ENCODE data around the gene LRP1B. TPM values are rescaled to one million over a fixed set of nuclear protein-coding genes. Genes with fewer than 3 reads are reported as not detected.

Gene LRP1B
- total RNA-seq, 1 donor from 2014 or later = 1.7 TPM

DNA sequence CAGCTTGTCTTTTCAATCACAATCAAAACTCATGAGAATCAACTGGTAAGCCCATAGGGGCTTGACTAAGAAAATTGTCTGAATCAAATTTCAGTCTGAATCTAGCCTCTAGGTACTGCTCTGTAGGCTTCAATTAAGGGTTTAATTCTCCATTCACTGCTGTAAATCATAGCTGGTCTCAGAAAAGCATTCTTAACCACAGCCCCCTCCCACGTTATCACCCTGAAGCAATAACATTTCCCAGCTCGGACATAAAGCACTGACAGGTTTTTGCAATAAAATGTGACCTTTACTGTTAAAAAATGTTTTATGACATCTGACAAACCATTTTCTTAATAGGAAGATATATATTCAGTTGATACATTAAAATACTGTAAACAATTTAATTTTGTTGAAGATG, 55.0 kb downstream of the LRP1B start:
- no peak overlapping the region for H3K4me3 Mint-ChIP-seq
- TF ChIP-seq, protein P1, sequence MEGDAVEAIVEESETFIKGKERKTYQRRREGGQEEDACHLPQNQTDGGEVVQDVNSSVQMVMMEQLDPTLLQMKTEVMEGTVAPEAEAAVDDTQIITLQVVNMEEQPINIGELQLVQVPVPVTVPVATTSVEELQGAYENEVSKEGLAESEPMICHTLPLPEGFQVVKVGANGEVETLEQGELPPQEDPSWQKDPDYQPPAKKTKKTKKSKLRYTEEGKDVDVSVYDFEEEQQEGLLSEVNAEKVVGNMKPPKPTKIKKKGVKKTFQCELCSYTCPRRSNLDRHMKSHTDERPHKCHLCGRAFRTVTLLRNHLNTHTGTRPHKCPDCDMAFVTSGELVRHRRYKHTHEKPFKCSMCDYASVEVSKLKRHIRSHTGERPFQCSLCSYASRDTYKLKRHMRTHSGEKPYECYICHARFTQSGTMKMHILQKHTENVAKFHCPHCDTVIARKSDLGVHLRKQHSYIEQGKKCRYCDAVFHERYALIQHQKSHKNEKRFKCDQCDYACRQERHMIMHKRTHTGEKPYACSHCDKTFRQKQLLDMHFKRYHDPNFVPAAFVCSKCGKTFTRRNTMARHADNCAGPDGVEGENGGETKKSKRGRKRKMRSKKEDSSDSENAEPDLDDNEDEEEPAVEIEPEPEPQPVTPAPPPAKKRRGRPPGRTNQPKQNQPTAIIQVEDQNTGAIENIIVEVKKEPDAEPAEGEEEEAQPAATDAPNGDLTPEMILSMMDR (IDR thresholded peaks at IDR 0.05; ENCODE audit: unreplicated experiment) = no peak
- H3K36me3 Mint-ChIP-seq = no peaks in the 10 kb centered on the region
- peaks cover 29% of the 10 kb centered on the region for H3K4me1 Mint-ChIP-seq
- H3K27me3 Mint-ChIP-seq (ENCODE audit: low read depth) = peaks cover 22% of the 10 kb centered on the region
- H3K9me3 Mint-ChIP-seq = no peaks in the 10 kb centered on the region
- no peak overlapping the region for H3K27ac Mint-ChIP-seq
- DNase-seq (ENCODE audit: low spot score in 2 of 2, unreplicated experiment in 2 of 2) = no peak

DNA sequence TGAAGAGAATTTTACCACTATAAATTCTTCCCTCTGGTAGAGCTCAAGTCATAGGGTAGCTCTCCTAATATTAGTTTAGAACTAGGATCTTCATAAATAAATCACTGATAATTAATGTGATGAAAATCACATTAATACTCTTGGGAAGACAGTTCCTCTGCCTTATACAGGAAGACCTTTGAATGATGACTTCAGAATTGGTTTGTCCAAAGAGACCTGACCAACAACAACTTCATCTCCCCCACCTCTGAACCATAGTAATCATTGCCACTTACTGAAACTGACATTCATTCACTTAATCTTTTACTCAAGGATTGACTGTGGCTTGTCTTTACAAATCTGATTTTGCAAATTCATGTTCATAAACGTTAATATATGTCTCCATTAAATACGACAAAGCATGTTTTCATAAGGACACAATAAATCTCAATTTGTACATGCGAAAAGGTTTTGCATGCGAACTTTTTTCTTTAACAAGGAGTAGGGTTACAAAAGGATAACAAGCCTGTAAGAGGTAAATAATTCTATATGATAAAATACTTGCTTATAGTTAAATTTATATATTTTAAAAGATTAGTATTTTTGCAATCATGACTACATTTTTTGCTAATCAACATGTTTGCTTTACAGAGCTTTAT, 61.4 kb downstream of the LRP1B start:
- H3K27ac Mint-ChIP-seq = no peak overlapping the region
- H3K4me3 Mint-ChIP-seq = no peak overlapping the region
- H3K4me1 Mint-ChIP-seq = peaks cover 10% of the 10 kb centered on the region
- TF ChIP-seq, protein P1 (IDR thresholded peaks at IDR 0.05; ENCODE audit: unreplicated experiment) = no peak
- H3K36me3 Mint-ChIP-seq = no peaks in the 10 kb centered on the region
- peaks cover 15% of the 10 kb centered on the region for H3K27me3 Mint-ChIP-seq (ENCODE audit: low read depth)
- DNase-seq (ENCODE audit: low spot score in 2 of 2, unreplicated experiment in 2 of 2) = no peak
- H3K9me3 Mint-ChIP-seq = no peaks in the 10 kb centered on the region

DNA sequence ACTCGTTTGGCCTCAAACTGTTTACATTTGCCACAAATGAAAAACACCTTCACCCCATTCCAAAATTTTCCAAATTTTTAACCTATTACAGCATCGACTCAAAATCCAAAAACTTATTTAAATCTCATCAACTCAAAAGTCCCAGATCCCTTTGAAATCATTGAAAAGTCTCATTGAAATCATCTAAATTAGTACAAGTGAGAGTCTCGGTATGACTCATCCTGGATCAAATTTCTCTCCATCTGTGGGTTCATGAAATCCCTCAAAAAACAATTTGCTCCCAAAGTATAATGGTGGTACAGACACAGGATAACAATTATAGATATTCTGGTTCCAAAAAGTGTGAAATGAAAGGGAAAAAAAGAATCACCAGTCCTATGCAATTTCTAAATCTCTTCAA, 65.1 kb downstream of the LRP1B start:
- H3K4me1 Mint-ChIP-seq = peaks cover 12% of the 10 kb centered on the region
- TF ChIP-seq, protein P1 (IDR thresholded peaks at IDR 0.05; ENCODE audit: unreplicated experiment) = no peak
- no peak for DNase-seq (ENCODE audit: low spot score in 2 of 2, unreplicated experiment in 2 of 2)
- no peaks in the 10 kb centered on the region for H3K36me3 Mint-ChIP-seq
- no peak overlapping the region for H3K27ac Mint-ChIP-seq
- no peaks in the 10 kb centered on the region for H3K9me3 Mint-ChIP-seq
- no peaks in the 10 kb centered on the region for H3K27me3 Mint-ChIP-seq (ENCODE audit: low read depth)
- H3K4me3 Mint-ChIP-seq = no peak overlapping the region

DNA sequence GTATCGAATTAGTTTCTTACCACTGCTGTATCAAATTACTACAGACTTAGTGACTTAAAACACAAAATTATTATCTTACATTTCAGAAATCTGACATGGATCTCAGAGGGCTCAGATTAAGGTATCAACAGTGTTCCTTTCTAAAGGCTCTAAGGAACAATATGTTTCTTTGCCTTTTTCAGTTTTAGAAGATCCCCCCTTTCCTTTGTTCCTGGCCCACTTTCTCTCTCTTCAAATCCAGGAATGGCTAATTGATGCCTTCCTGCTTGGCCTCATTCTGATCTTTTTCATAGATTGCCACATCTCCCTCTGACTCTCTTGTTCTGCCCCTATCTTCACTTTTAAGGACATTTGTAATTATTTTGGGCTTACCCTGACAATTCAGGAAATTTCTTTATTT, 65.7 kb downstream of the LRP1B start:
- Mint-ChIP-seq H3K27ac (no peak overlapping the region), H3K9me3 (no peaks in the 10 kb centered on the region), H3K4me3 (no peak overlapping the region), H3K36me3 (no peaks in the 10 kb centered on the region), H3K27me3 (ENCODE audit: low read depth) (no peaks in the 10 kb centered on the region), H3K4me1 (peaks cover 12% of the 10 kb centered on the region)
- TF ChIP-seq, protein P1 (IDR thresholded peaks at IDR 0.05; ENCODE audit: unreplicated experiment) = no peak
- DNase-seq (ENCODE audit: low spot score in 2 of 2, unreplicated experiment in 2 of 2) = no peak

DNA sequence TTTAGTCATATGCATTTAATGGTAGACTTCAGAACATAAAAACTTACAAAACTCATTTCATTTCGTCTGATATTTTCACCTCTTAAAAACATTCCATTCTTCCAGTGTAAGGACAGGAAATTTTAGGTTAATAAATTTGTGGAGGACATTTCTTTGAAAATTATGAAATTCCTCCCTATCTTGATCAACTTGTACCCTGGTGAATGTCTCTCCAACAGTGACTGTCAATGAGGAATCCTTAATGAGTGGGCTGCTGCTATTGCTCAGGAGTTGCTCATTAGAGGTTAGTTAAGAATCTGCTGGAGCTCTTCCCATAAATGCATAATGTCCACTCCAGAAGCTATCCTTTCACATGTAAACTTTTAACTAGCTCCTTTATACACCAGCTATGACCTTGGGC, 69.1 kb downstream of the LRP1B start:
- no peak overlapping the region for H3K27ac Mint-ChIP-seq
- H3K36me3 Mint-ChIP-seq = no peaks in the 10 kb centered on the region
- DNase-seq (ENCODE audit: low spot score in 2 of 2, unreplicated experiment in 2 of 2) = no peak
- H3K9me3 Mint-ChIP-seq = no peaks in the 10 kb centered on the region
- peaks cover 1% of the 10 kb centered on the region for H3K4me1 Mint-ChIP-seq
- TF ChIP-seq, protein P1 (IDR thresholded peaks at IDR 0.05; ENCODE audit: unreplicated experiment) = no peak
- H3K4me3 Mint-ChIP-seq = no peak overlapping the region
- no peaks in the 10 kb centered on the region for H3K27me3 Mint-ChIP-seq (ENCODE audit: low read depth)

DNA sequence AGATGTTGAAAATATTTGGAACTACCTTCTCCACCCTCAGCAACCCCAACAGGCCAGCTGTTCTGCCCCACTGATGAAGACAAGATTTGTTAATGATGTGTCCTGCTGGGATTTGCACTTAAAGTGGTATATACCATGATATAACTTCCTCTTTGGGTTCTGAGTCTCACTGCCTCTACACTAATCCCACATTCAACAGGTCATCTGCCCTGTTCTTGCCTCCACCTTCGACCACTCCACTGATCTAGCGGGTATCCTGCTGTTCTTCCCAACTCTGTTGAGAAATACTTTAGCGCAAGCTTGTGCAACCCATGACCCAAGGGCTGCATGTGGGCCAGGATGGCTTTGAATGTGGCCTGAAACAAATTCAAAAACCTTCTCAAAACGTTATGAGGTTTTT, 72.7 kb downstream of the LRP1B start:
- no peaks in the 10 kb centered on the region for H3K36me3 Mint-ChIP-seq
- DNase-seq (ENCODE audit: low spot score in 2 of 2, unreplicated experiment in 2 of 2) = no peak
- H3K27me3 Mint-ChIP-seq (ENCODE audit: low read depth) = no peaks in the 10 kb centered on the region
- no peak overlapping the region for H3K27ac Mint-ChIP-seq
- H3K4me3 Mint-ChIP-seq = no peak overlapping the region
- H3K4me1 Mint-ChIP-seq = peaks cover 1% of the 10 kb centered on the region
- TF ChIP-seq, protein P1 (IDR thresholded peaks at IDR 0.05; ENCODE audit: unreplicated experiment) = no peak
- no peaks in the 10 kb centered on the region for H3K9me3 Mint-ChIP-seq
